OCI-LY3 (cell line): ENCODE data around the gene PGAM5.

ENCODE experiments used
- CTCF ChIP-seq: fragments of 200-600, 300-600 bp; sonication (generic); IDR thresholded peaks from 2 replicates; pipeline ENCODE4 v1.5.1; 2014; ENCODE audit warnings: antibody characterized with exemption, low read length, low read depth
- EZH2phosphoT487 ChIP-seq: fragments of 200-600 bp; shearing (Covaris generic); IDR thresholded peaks from 2 replicates; pipeline ENCODE4 v1.6.1; 2018; ENCODE audit warnings: antibody characterized with exemption, mixed run types, low read depth

GRCh38 chr12:132665794-132666193, 44.8 kb upstream of the PGAM5 start:
- no peak for TF ChIP-seq CTCF
- TF ChIP-seq EZH2phosphoT487, result no peak
